Smooth muscle cell (in vitro differentiated cells): ENCODE measurements around the gene NEO1. TPM values are rescaled to one million over a fixed set of nuclear protein-coding genes. Genes with fewer than 3 reads are reported as not detected.

Experiments used
- DNase-seq: peaks from one replicate; lab custom pipeline; 2025; ENCODE audit not compliant: unreplicated experiment; lab: John Stamatoyannopoulos, UW
- H2AFZ ChIP-seq: fragments of 200-600 bp; sonication (generic); 2 replicates; pipeline ENCODE4 v1.6.0; 2016; ENCODE audit warnings: antibody characterized with exemption, low read depth, mild to moderate bottlenecking
- H3F3A ChIP-seq: fragments of 200-600 bp; sonication (generic); 2 replicates; pipeline ENCODE4 v1.6.0; 2017; ENCODE audit warnings: antibody characterized with exemption, low read depth
- H3K27ac ChIP-seq: fragments of 200-600 bp; sonication (generic); 2 replicates; pipeline ENCODE4 v1.5.1; 2016; ENCODE audit warnings: low read depth, mild to moderate bottlenecking
- H3K27me3 ChIP-seq: fragments of 200-600 bp; sonication (generic); 2 replicates; pipeline ENCODE4 v1.6.1; 2016; ENCODE audit warnings: low read depth, mild to moderate bottlenecking
- H3K36me3 ChIP-seq: fragments of 200-600 bp; sonication (generic); 2 replicates; pipeline ENCODE4 v1.5.1; 2016; ENCODE audit warnings: low read depth
- H3K4me1 ChIP-seq: fragments of 200-600 bp; sonication (generic); 2 replicates; pipeline ENCODE4 v1.5.1; 2016; ENCODE audit warnings: low read depth
- H3K4me2 ChIP-seq: fragments of 200-600 bp; sonication (generic); 2 replicates; pipeline ENCODE4 v1.6.0; 2016; ENCODE audit warnings: mild to moderate bottlenecking
- H3K4me3 ChIP-seq: fragments of 200-600 bp; sonication (generic); 2 replicates; pipeline ENCODE4 v1.5.1; 2016; ENCODE audit warnings: mild to moderate bottlenecking
- H3K79me2 ChIP-seq: fragments of 200-600 bp; sonication (generic); 2 replicates; pipeline ENCODE4 v1.6.0; 2016; ENCODE audit warnings: low read depth, mild to moderate bottlenecking
- H3K9ac ChIP-seq: fragments of 200-600 bp; sonication (generic); 2 replicates; pipeline ENCODE4 v1.6.0; 2016; ENCODE audit warnings: low read depth
- H3K9me3 ChIP-seq: fragments of 200-600 bp; sonication (generic); replicated peaks from 2 replicates; pipeline ENCODE4 v1.5.1; 2016; ENCODE audit warnings: low read depth
- H4K20me1 ChIP-seq: fragments of 200-600 bp; sonication (generic); 2 replicates; pipeline ENCODE4 v1.6.0; 2016; ENCODE audit warnings: low read depth
- WGBS: methylation state at CpG from one replicate; pipeline ENCODE4 v1.1.7; 2016; ENCODE audit warnings: low lambda C conversion rate; 5-methylcytosine and 5-hydroxymethylcytosine counted together
- polyA plus RNA-seq: library from polyadenylated mRNA; unstranded; fragments of >200 nt; fragmentation: Nextera tagmentation; extraction: Ambion mirVana; gene quantifications from 2 replicates; pipeline ENCODE4 v1.2.1, GENCODE V29; 2016
- total RNA-seq: library from RNA; depleted of rRNA; stranded (reverse); fragments of >200 nt; gene quantifications from 2 replicates; pipeline ENCODE4 v1.2.3, GENCODE V29; 2014
- TF ChIP-seq, protein P1 (sequence below): fragments of 200-600 bp; sonication (generic); IDR thresholded peaks from 2 replicates; pipeline ENCODE4 v1.5.1; 2017; ENCODE audit warnings: borderline replicate concordance, mild to moderate bottlenecking, antibody characterized with exemption; ENCODE audit not compliant: insufficient read depth, poor library complexity, severe bottlenecking

Gene NEO1
- total and polyA plus RNA-seq, 2 experiments from 2014 or later: 4.9 to 21.8 TPM

- 87% methylated on average over 2 of the region's 2 CpGs for WGBS
- Histone ChIP-seq H3K4me1 (no peaks in the 10 kb centered on the region), H3K4me3 (no peak overlapping the region), H3F3A (no peaks in the 10 kb centered on the region), H3K36me3 (no peaks in the 10 kb centered on the region), H2AFZ (no peak overlapping the region), H3K4me2 (no peak overlapping the region), H3K9ac (no peak overlapping the region), H3K9me3 (no peaks in the 10 kb centered on the region), H3K79me2 (no peaks in the 10 kb centered on the region), H3K27ac (no peak overlapping the region), H4K20me1 (no peaks in the 10 kb centered on the region), H3K27me3 (no peaks in the 10 kb centered on the region)
- no peak for DNase-seq
- TF ChIP-seq, protein P1, sequence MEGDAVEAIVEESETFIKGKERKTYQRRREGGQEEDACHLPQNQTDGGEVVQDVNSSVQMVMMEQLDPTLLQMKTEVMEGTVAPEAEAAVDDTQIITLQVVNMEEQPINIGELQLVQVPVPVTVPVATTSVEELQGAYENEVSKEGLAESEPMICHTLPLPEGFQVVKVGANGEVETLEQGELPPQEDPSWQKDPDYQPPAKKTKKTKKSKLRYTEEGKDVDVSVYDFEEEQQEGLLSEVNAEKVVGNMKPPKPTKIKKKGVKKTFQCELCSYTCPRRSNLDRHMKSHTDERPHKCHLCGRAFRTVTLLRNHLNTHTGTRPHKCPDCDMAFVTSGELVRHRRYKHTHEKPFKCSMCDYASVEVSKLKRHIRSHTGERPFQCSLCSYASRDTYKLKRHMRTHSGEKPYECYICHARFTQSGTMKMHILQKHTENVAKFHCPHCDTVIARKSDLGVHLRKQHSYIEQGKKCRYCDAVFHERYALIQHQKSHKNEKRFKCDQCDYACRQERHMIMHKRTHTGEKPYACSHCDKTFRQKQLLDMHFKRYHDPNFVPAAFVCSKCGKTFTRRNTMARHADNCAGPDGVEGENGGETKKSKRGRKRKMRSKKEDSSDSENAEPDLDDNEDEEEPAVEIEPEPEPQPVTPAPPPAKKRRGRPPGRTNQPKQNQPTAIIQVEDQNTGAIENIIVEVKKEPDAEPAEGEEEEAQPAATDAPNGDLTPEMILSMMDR: no peak
These were observed 280.7 kb downstream of the NEO1 start for GRCh38 chr15:73333001-73333400.

DNA sequence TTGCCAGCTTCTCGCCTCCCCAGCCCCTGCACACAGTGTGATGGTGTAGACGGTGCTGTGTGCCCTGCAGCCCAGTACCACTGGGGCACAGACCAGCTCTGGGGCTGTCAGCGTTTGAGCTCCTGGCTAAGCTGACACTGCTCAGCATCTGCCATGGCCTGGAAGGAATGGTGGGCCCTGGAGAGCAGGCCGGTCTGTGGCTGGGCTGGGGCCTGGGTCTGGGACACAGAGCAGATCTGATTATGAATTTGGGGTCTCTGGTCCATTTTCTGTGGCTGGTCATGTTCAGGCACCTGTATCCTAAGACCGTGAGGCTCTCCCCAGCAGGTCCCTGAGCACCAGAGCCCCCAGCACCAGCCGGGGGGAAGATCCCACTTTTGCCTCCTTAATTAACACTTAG, 281.8 kb downstream of the NEO1 start:
- H3K79me2 ChIP-seq: no peaks in the 10 kb centered on the region
- no peaks in the 10 kb centered on the region for H3K27me3 ChIP-seq
- no peaks in the 10 kb centered on the region for H3K9me3 ChIP-seq
- H2AFZ ChIP-seq: no peak overlapping the region
- H3K36me3 ChIP-seq: no peaks in the 10 kb centered on the region
- TF ChIP-seq, protein P1: no peak
- no peak overlapping the region for H3K27ac ChIP-seq
- H3K4me2 ChIP-seq: no peak overlapping the region
- no peak overlapping the region for H3K9ac ChIP-seq
- 77% methylated on average over 6 of the region's 6 CpGs for WGBS
- no peaks in the 10 kb centered on the region for H4K20me1 ChIP-seq
- H3K4me3 ChIP-seq: no peak overlapping the region
- no peak for DNase-seq
- H3K4me1 ChIP-seq: no peaks in the 10 kb centered on the region
- no peaks in the 10 kb centered on the region for H3F3A ChIP-seq

GRCh38 chr15:73335026-73335425, 282.8 kb downstream of the NEO1 start:
- Histone ChIP-seq H3K4me2 (no peak overlapping the region), H3K4me1 (no peaks in the 10 kb centered on the region), H3K27ac (no peak overlapping the region), H4K20me1 (no peaks in the 10 kb centered on the region), H3K9ac (no peak overlapping the region), H3F3A (no peaks in the 10 kb centered on the region), H3K4me3 (no peak overlapping the region), H3K79me2 (no peaks in the 10 kb centered on the region), H2AFZ (no peak overlapping the region), H3K36me3 (no peaks in the 10 kb centered on the region), H3K27me3 (no peaks in the 10 kb centered on the region), H3K9me3 (no peaks in the 10 kb centered on the region)
- DNase-seq: no peak
- TF ChIP-seq, protein P1: no peak
- 75% methylated on average over 9 of the region's 9 CpGs for WGBS

DNA sequence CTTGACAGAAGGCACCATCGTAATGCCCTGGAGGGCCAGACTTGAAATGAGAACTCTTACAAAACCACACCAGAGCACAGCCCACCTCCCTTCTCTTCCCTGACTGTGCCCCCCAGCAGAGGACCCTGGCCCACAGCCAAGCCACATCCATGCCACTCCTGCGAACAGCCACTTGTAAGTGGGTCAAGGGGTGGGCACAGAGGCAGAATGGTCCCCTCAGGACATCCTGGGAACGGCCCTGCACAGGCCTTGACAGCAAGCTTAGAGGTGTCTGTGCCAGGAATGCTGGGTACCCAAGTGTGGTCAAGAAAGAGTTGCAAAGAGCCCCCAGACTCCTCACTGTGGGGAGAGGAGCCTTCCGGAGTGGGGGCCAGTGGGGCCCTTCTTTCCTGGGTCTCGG, 283.2 kb downstream of the NEO1 start:
- no peak overlapping the region for H3K4me3 ChIP-seq
- WGBS: 91% methylated on average over 5 of the region's 5 CpGs
- TF ChIP-seq, protein P1: no peak
- no peaks in the 10 kb centered on the region for H3K27me3 ChIP-seq
- H3K9me3 ChIP-seq: no peaks in the 10 kb centered on the region
- DNase-seq: no peak
- H3K79me2 ChIP-seq: no peaks in the 10 kb centered on the region
- no peaks in the 10 kb centered on the region for H4K20me1 ChIP-seq
- H3F3A ChIP-seq: no peaks in the 10 kb centered on the region
- no peak overlapping the region for H3K4me2 ChIP-seq
- no peak overlapping the region for H3K9ac ChIP-seq
- no peaks in the 10 kb centered on the region for H3K36me3 ChIP-seq
- H2AFZ ChIP-seq: no peak overlapping the region
- H3K4me1 ChIP-seq: no peaks in the 10 kb centered on the region
- H3K27ac ChIP-seq: no peak overlapping the region
